IMR-90 (cell line): Measurements from ENCODE around the gene SLCO3A1. TPM values are rescaled to one million over a fixed set of nuclear protein-coding genes. Genes with fewer than 3 reads are reported as not detected.

Experiments
- ATAC-seq: fragments of 200-7000 bp; cut with Tn5 transposase; 2 replicates; pipeline ENCODE4 v1.9.1; 2020; ENCODE audit warnings: low read depth, mild to moderate bottlenecking, moderate library complexity
- BruUV-seq: library from RNA; stranded (reverse); fragments of 400-500 nt; replicated peaks from 2 replicates; lab custom pipeline; 2021; lab: Mats Ljungman, UMichigan
- CTCF ChIA-PET: fragments of 300-600 bp; formaldehyde crosslinking; extraction: SDS; loops from one replicate; lab custom pipeline; 2021; ENCODE audit warnings: antibody characterized with exemption; lab: Yijun Ruan, JAX
- POLR2A ChIA-PET: fragments of 300-600 bp; sonication (Branson Sonifier 250); formaldehyde crosslinking; loops from one replicate; lab custom pipeline; 2022; ENCODE audit warnings: antibody characterized with exemption; ENCODE audit not compliant: unreplicated experiment; lab: Charles Lee
- DNase-seq: peaks from one replicate; pipeline ENCODE4 v3.0.0; 2013
- H2AFZ ChIP-seq: replicated peaks from 2 replicates; pipeline ENCODE3; 2013; ENCODE audit warnings: low read length, mild to moderate bottlenecking; ENCODE audit not compliant: poor library complexity
- H2AK5ac ChIP-seq: 2 replicates; pipeline ENCODE4 v1.6.1; 2013; ENCODE audit warnings: low read depth, low read length, inconsistent platforms
- H2AK9ac ChIP-seq: replicated peaks from 2 replicates; pipeline ENCODE3; 2013; ENCODE audit warnings: mild to moderate bottlenecking, low read depth, low read length, moderate library complexity; ENCODE audit not compliant: poor library complexity
- H2BK120ac ChIP-seq: 2 replicates; pipeline ENCODE4 v1.6.1; 2013; ENCODE audit warnings: low read depth, low read length, inconsistent platforms
- H2BK15ac ChIP-seq: 3 replicates; pipeline ENCODE4 v1.6.1; 2013; ENCODE audit warnings: low read depth, low read length, inconsistent platforms
- H2BK20ac ChIP-seq: 2 replicates; pipeline ENCODE4 v1.6.1; 2013; ENCODE audit warnings: low read depth, mild to moderate bottlenecking, inconsistent platforms, low read length, moderate library complexity
- H2BK5ac ChIP-seq: 2 replicates; pipeline ENCODE4 v1.6.1; 2013; ENCODE audit warnings: mild to moderate bottlenecking, low read depth, low read length, inconsistent platforms; ENCODE audit not compliant: poor library complexity, severe bottlenecking
- H3K14ac ChIP-seq: replicated peaks from 2 replicates; pipeline ENCODE4 v1.6.1; 2013; ENCODE audit warnings: low read depth, low read length, inconsistent platforms
- H3K18ac ChIP-seq: 2 replicates; pipeline ENCODE4 v1.6.1; 2013; ENCODE audit warnings: low read depth, low read length, control low read depth
- H3K23ac ChIP-seq: 2 replicates; pipeline ENCODE4 v1.6.1; 2013; ENCODE audit warnings: low read depth, low read length, inconsistent platforms
- H3K27ac ChIP-seq: 2 replicates; pipeline ENCODE4 v1.5.1; 2013; ENCODE audit warnings: mild to moderate bottlenecking, control low read depth, low read length; ENCODE audit not compliant: insufficient read depth
- H3K27me3 ChIP-seq: 2 replicates; pipeline ENCODE4 v1.6.1; 2013; ENCODE audit warnings: low read length; ENCODE audit not compliant: control insufficient read depth, insufficient read depth
- H3K36me3 ChIP-seq: 2 replicates; pipeline ENCODE4 v1.6.1; 2013; ENCODE audit warnings: low read length, mixed read lengths; ENCODE audit not compliant: control insufficient read depth, insufficient read depth
- H3K4ac ChIP-seq: 2 replicates; pipeline ENCODE4 v1.6.1; 2013; ENCODE audit warnings: low read depth, low read length, inconsistent platforms
- H3K4me1 ChIP-seq: 2 replicates; pipeline ENCODE4 v1.6.1; 2013; ENCODE audit warnings: low read length, mixed read lengths; ENCODE audit not compliant: control insufficient read depth, insufficient read depth
- H3K4me2 ChIP-seq: 2 replicates; pipeline ENCODE4 v1.6.1; 2013; ENCODE audit warnings: low read depth, mild to moderate bottlenecking, control low read depth, low read length, moderate library complexity
- H3K4me3 ChIP-seq: 2 replicates; pipeline ENCODE4 v1.5.1; 2013; ENCODE audit warnings: low read depth, mild to moderate bottlenecking, control low read depth, low read length, moderate library complexity; ENCODE audit not compliant: insufficient read depth
- H3K56ac ChIP-seq: 2 replicates; pipeline ENCODE4 v1.6.1; 2013; ENCODE audit warnings: low read length, inconsistent platforms; ENCODE audit not compliant: insufficient read depth; ENCODE audit errors: extremely low read depth
- H3K79me1 ChIP-seq, 2 experiments: 2 replicates each; pipeline ENCODE4 v1.6.1; 2013; ENCODE audit warnings: low read length in 2 of 2, inconsistent platforms in 1 of 2, low read depth in 1 of 2
- H3K9ac ChIP-seq: 2 replicates; pipeline ENCODE4 v1.6.1; 2013; ENCODE audit warnings: low read depth, low read length, control low read depth
- H3K9me1 ChIP-seq: 2 replicates; pipeline ENCODE4 v1.6.1; 2013; ENCODE audit warnings: low read length, inconsistent platforms; ENCODE audit not compliant: insufficient read depth
- H3K9me3 ChIP-seq: 2 replicates; pipeline ENCODE4 v1.6.1; 2013; ENCODE audit warnings: low read length; ENCODE audit not compliant: control insufficient read depth, insufficient read depth
- H4K20me1 ChIP-seq: 2 replicates; pipeline ENCODE4 v1.6.1; 2013; ENCODE audit warnings: low read length, inconsistent platforms; ENCODE audit not compliant: insufficient read depth
- H4K5ac ChIP-seq: 2 replicates; pipeline ENCODE4 v1.6.1; 2013; ENCODE audit warnings: mild to moderate bottlenecking, low read depth, low read length, control low read depth
- H4K8ac ChIP-seq, 2 experiments: 2 replicates each; pipeline ENCODE4 v1.6.1; 2013; ENCODE audit warnings: low read depth in 2 of 2, low read length in 2 of 2, control low read depth in 1 of 2, inconsistent platforms in 1 of 2
- H4K91ac ChIP-seq: 2 replicates; pipeline ENCODE4 v1.6.1; 2013; ENCODE audit warnings: low read depth, low read length, inconsistent platforms; ENCODE audit not compliant: insufficient read depth
- BHLHE40 ChIP-seq: fragments of 150-350 bp; IDR thresholded peaks from 2 replicates; pipeline ENCODE4 v1.6.1; 2016; ENCODE audit warnings: mild to moderate bottlenecking, low read depth, low read length
- CEBPB ChIP-seq: IDR thresholded peaks from 2 replicates; pipeline ENCODE4 v1.6.1; 2012; ENCODE audit warnings: low read depth, low read length, improper control_type of control experiment
- CHD1 ChIP-seq: IDR thresholded peaks from 2 replicates; pipeline ENCODE4 v1.6.1; 2012; ENCODE audit warnings: low read depth, low read length, improper control_type of control experiment
- CTCF ChIP-seq: conservative IDR thresholded peaks from 2 replicates; pipeline ENCODE4 v1.5.1; 2012; ENCODE audit warnings: mild to moderate bottlenecking, low read depth, low read length, improper control_type of control experiment
- ELK1 ChIP-seq: fragments of 150-350 bp; IDR thresholded peaks from 2 replicates; pipeline ENCODE4 v1.6.1; 2016; ENCODE audit warnings: low read depth, mild to moderate bottlenecking, low read length, moderate library complexity, borderline replicate concordance
- FOS ChIP-seq: fragments of 150-350 bp; IDR thresholded peaks from 2 replicates; pipeline ENCODE4 v1.6.1; 2016; ENCODE audit warnings: low read depth, low read length
- MAFK ChIP-seq: IDR thresholded peaks from 2 replicates; pipeline ENCODE4 v1.6.1; 2012; ENCODE audit warnings: low read depth, low read length, improper control_type of control experiment
- MAZ ChIP-seq: IDR thresholded peaks from 2 replicates; pipeline ENCODE4 v1.6.1; 2012; ENCODE audit warnings: low read depth, mild to moderate bottlenecking, low read length, improper control_type of control experiment, moderate library complexity, borderline replicate concordance
- MXI1 ChIP-seq: IDR thresholded peaks from 2 replicates; pipeline ENCODE4 v1.6.1; 2012; ENCODE audit warnings: low read depth, mild to moderate bottlenecking, low read length, moderate library complexity, borderline replicate concordance
- NFE2L2 ChIP-seq: fragments of 150-350 bp; IDR thresholded peaks from 2 replicates; pipeline ENCODE4 v1.6.1; 2016; ENCODE audit warnings: low read depth, mild to moderate bottlenecking, low read length
- POLR2A ChIP-seq: IDR thresholded peaks from 2 replicates; pipeline ENCODE4 v1.6.1; 2012; ENCODE audit warnings: mild to moderate bottlenecking, low read depth, low read length
- RAD21 ChIP-seq: IDR thresholded peaks from 2 replicates; pipeline ENCODE4 v1.6.1; 2012; ENCODE audit warnings: low read length, improper control_type of control experiment
- RCOR1 ChIP-seq: IDR thresholded peaks from 2 replicates; pipeline ENCODE4 v1.6.1; 2012; ENCODE audit warnings: mild to moderate bottlenecking, low read length, improper control_type of control experiment; ENCODE audit not compliant: insufficient replicate concordance
- RFX5 ChIP-seq: IDR thresholded peaks from 2 replicates; pipeline ENCODE4 v1.8.0; 2012; ENCODE audit warnings: low read depth, mild to moderate bottlenecking, low read length, moderate library complexity
- SMC3 ChIP-seq: fragments of 150-350 bp; IDR thresholded peaks from 2 replicates; pipeline ENCODE4 v1.6.1; 2016; ENCODE audit warnings: low read depth, mild to moderate bottlenecking, antibody characterized with exemption, low read length, moderate library complexity
- WGBS, 2 experiments: methylation state at CpG; one replicate each; pipeline versions ENCODE4 v1.1.5 to v1.1.7; 2013; ENCODE audit warnings: missing lambda C conversion rate in 2 of 2; ENCODE audit not compliant: insufficient read length in 1 of 2; ENCODE audit errors: extremely low coverage in 2 of 2; 5-methylcytosine and 5-hydroxymethylcytosine counted together
- dilution Hi-C: fragments of 300-500 bp; cut with HindIII; formaldehyde crosslinking; loops from one replicate; pipeline ENCODE4 v1.14.3; 2018; ENCODE audit warnings: low sequenced_read_pairs; ENCODE audit not compliant: unreplicated experiment
- in situ Hi-C: fragments of 300-500 bp; cut with MboI; formaldehyde crosslinking; loops from 3 replicates; pipeline ENCODE4 v1.14.3; 2019; ENCODE audit warnings: low sequenced_read_pairs, inconsistent platforms, mixed read lengths
- intact Hi-C: fragments of 100-400 bp; cut with micrococcal nuclease; formaldehyde crosslinking; loops from 2 replicates; pipeline ENCODE4 v1.10.0; 2022
- polyA plus RNA-seq, 3 experiments: library from polyadenylated mRNA; depleted of rRNA; stranded (reverse); fragments of >200 nt; gene quantifications; 2 replicates each; pipeline ENCODE4 v1.2.3, GENCODE V29; 2012; ENCODE audit warnings: low replicate concordance in 1 of 3
- total RNA-seq: library from RNA; depleted of rRNA; stranded (reverse); fragments of >200 nt; gene quantifications from 2 replicates; pipeline ENCODE4 v1.2.3, GENCODE V29; 2012

SLCO3A1 gene
- total and polyA plus RNA-seq, 2 of the 4 experiments (the other 2 are of a cell fraction) = 4.7 to 8.1 TPM

GRCh38 chr15:91917686-91918360 lies 64.3 kb downstream of the SLCO3A1 start:
- H2AK9ac ChIP-seq = no peak overlapping the region
- ChIA-PET CTCF (no interaction called here), POLR2A (no interaction called here)
- BruUV-seq = no TSS peak
- no peaks in the 10 kb centered on the region for H3K9me3 ChIP-seq
- no peak overlapping the region for H3K4ac ChIP-seq
- H3K9ac ChIP-seq = no peak overlapping the region
- H3K36me3 ChIP-seq = no peaks in the 10 kb centered on the region; the same call in 1 of the 2 replicates
- dilution Hi-C loops = no loop called here
- H3K14ac ChIP-seq = no peak overlapping the region; the same call in 1 of the 2 replicates
- ATAC-seq (no peak), DNase-seq (no peak)
- no peak overlapping the region for H2AK5ac ChIP-seq
- TF ChIP-seq RCOR1 (no peak), ELK1 (no peak), NFE2L2 (no peak), BHLHE40 (no peak), MXI1 (no peak), POLR2A (no peak), CHD1 (no peak), FOS (no peak), CEBPB (no peak), RAD21 (no peak), RFX5 (no peak), MAZ (no peak), SMC3 (no peak), CTCF (no peak), MAFK (no peak)
- no peaks in the 10 kb centered on the region for H4K20me1 ChIP-seq
- H3K4me2 ChIP-seq = no peak overlapping the region
- no peak overlapping the region for H3K56ac ChIP-seq
- H3K79me1 ChIP-seq = no peaks in the 10 kb centered on the region; a peak in 1 of 4 replicates
- no peak overlapping the region for H2BK15ac ChIP-seq
- no peak overlapping the region for H2BK5ac ChIP-seq
- H3K9me1 ChIP-seq = no peaks in the 10 kb centered on the region
- WGBS, 2 experiments = no CpG with 5 or more reads among the region's 4 CpGs
- no peak overlapping the region for H3K23ac ChIP-seq
- H2BK120ac ChIP-seq = no peak overlapping the region
- no peak overlapping the region for H2BK20ac ChIP-seq
- no peak overlapping the region for H3K27ac ChIP-seq
- no peaks in the 10 kb centered on the region for H3K27me3 ChIP-seq
- no peak overlapping the region for H3K4me3 ChIP-seq
- no peak overlapping the region for H4K5ac ChIP-seq
- intact Hi-C loops = no loop called here
- in situ Hi-C loops = no loop called here
- H2AFZ ChIP-seq = no peak overlapping the region
- H4K8ac ChIP-seq = no peak overlapping the region
- H3K4me1 ChIP-seq = no peaks in the 10 kb centered on the region
- H4K91ac ChIP-seq = no peak overlapping the region
- no peak overlapping the region for H3K18ac ChIP-seq
